ENCODE data around the gene ABHD16B.
"Not testable (repeated sequence)": the region's sequence is repeated elsewhere in the genome, so short reads cannot be mapped to it uniquely, and the experiment has no call there.

Gene ABHD16B

GRCh38 chr20:63834491-63834880 is 26.8 kb upstream of the ABHD16B start:
- no peak for DNase-seq (ENCODE audit: low read depth)

GRCh38 chr20:63835021-63835858 is 26.1 kb upstream of the ABHD16B start:
- DNase-seq (ENCODE audit: low read depth), result no peak

GRCh38 chr20:63836458-63837344 is 24.6 kb upstream of the ABHD16B start:
- no peak for DNase-seq (ENCODE audit: low read depth)

GRCh38 chr20:63837479-63837878 is 23.8 kb upstream of the ABHD16B start:
- DNase-seq (ENCODE audit: low read depth), result no peak

- no peak for DNase-seq (ENCODE audit: low read depth)
These were observed 21.7 kb upstream of the ABHD16B start for GRCh38 chr20:63839620-63840019.

- no peak for DNase-seq (ENCODE audit: low read depth)
These were observed 20.9 kb upstream of the ABHD16B start for GRCh38 chr20:63840405-63840828.

GRCh38 chr20:63842258-63842657 is 19.0 kb upstream of the ABHD16B start:
- no peak for DNase-seq (ENCODE audit: low read depth)

GRCh38 chr20:63843222-63843621 is 18.1 kb upstream of the ABHD16B start:
- DNase-seq (ENCODE audit: low read depth), result no peak

- DNase-seq (ENCODE audit: low read depth), result no peak
These were observed 17.5 kb upstream of the ABHD16B start for GRCh38 chr20:63843778-63844177.

GRCh38 chr20:63844511-63844991 is 16.7 kb upstream of the ABHD16B start:
- DNase-seq (ENCODE audit: low read depth), result no peak

GRCh38 chr20:63846128-63846771 is 15.0 kb upstream of the ABHD16B start:
- no peak for DNase-seq (ENCODE audit: low read depth)

- no peak for DNase-seq (ENCODE audit: low read depth)
These were observed 14.4 kb upstream of the ABHD16B start for GRCh38 chr20:63846888-63847236.

GRCh38 chr20:63847237-63848002 is 13.9 kb upstream of the ABHD16B start:
- DNase-seq (ENCODE audit: low read depth), result no peak

- DNase-seq (ENCODE audit: low read depth), result no peak
These were observed 13.0 kb upstream of the ABHD16B start for GRCh38 chr20:63848003-63848911.

GRCh38 chr20:63850689-63851547 is 10.4 kb upstream of the ABHD16B start:
- no peak for DNase-seq (ENCODE audit: low read depth)

GRCh38 chr20:63851548-63851943 is 9.8 kb upstream of the ABHD16B start:
- not testable (repeated sequence) for DNase-seq (ENCODE audit: low read depth)

- not testable (repeated sequence) for DNase-seq (ENCODE audit: low read depth)
These were observed 7.6 kb upstream of the ABHD16B start for GRCh38 chr20:63853733-63854068.

GRCh38 chr20:63854069-63854765 is 7.1 kb upstream of the ABHD16B start:
- DNase-seq (ENCODE audit: low read depth), result no peak

- no peak for DNase-seq (ENCODE audit: low read depth)
These were observed 6.4 kb upstream of the ABHD16B start for GRCh38 chr20:63854766-63855362.
